GM23338 (cell line): Measurements from ENCODE around the gene DCLK1. TPM values are rescaled to one million over a fixed set of nuclear protein-coding genes. Genes with fewer than 3 reads are reported as not detected.
A peak's percentile ranks its signal among the peaks of the same experiment; 100 is the strongest.

ENCODE experiments used
- ATAC-seq: fragments of 200-7000 bp; cut with Tn5 transposase; 3 replicates; pipeline ENCODE4 v1.9.1; 2020
- DNase-seq: peaks from one replicate; pipeline ENCODE4 v3.0.0-alpha.2; 2015; ENCODE audit warnings: low spot score
- H2AFZ ChIP-seq: fragments of 200-600 bp; sonication (generic); 2 replicates; pipeline ENCODE4 v1.8.0; 2016; ENCODE audit warnings: antibody characterized with exemption, mild to moderate bottlenecking, moderate library complexity
- H3F3A ChIP-seq: fragments of 200-600 bp; sonication (generic); replicated peaks from 2 replicates; pipeline ENCODE4 v1.8.0; 2017; ENCODE audit warnings: antibody characterized with exemption, mixed run types, low read depth
- H3K27ac ChIP-seq: fragments of 200-600 bp; sonication (generic); 2 replicates; pipeline ENCODE4 v1.6.1; 2016; ENCODE audit warnings: low read depth
- H3K27me3 ChIP-seq: fragments of 200-600 bp; sonication (generic); 2 replicates; pipeline ENCODE4 v1.8.0; 2016; ENCODE audit warnings: mild to moderate bottlenecking, mixed run types, moderate library complexity; ENCODE audit not compliant: insufficient read depth
- H3K36me3 ChIP-seq: fragments of 200-600 bp; sonication (generic); 2 replicates; pipeline ENCODE4 v1.8.0; 2016; ENCODE audit warnings: mild to moderate bottlenecking; ENCODE audit not compliant: insufficient read depth
- H3K4me1 ChIP-seq: fragments of 200-600 bp; sonication (generic); 2 replicates; pipeline ENCODE4 v1.8.0; 2016; ENCODE audit warnings: mild to moderate bottlenecking, moderate library complexity; ENCODE audit not compliant: insufficient read depth
- H3K4me2 ChIP-seq: fragments of 200-600 bp; sonication (generic); 2 replicates; pipeline ENCODE4 v1.7.1; 2017; ENCODE audit warnings: mixed run types
- H3K4me3 ChIP-seq: fragments of 200-600 bp; sonication (generic); 2 replicates; pipeline ENCODE4 v1.6.1; 2016; ENCODE audit warnings: mixed run types
- H3K79me2 ChIP-seq: fragments of 200-600 bp; sonication (generic); replicated peaks from 2 replicates; pipeline ENCODE4 v1.8.0; 2017; ENCODE audit warnings: mild to moderate bottlenecking; ENCODE audit not compliant: insufficient read depth
- H3K9me2 ChIP-seq: fragments of 200-600 bp; sonication (generic); 2 replicates; pipeline ENCODE4 v1.8.0; 2017; ENCODE audit not compliant: insufficient read depth
- H4K20me1 ChIP-seq: fragments of 200-600 bp; sonication (generic); replicated peaks from 2 replicates; pipeline ENCODE4 v1.8.0; 2017; ENCODE audit warnings: mild to moderate bottlenecking; ENCODE audit not compliant: insufficient read depth
- H3K27ac Mint-ChIP-seq: 2 replicates; pipeline ENCODE4 v1.8.0; 2020; ENCODE audit warnings: inconsistent platforms, mild to moderate bottlenecking, moderate library complexity, mixed read lengths
- H3K27me3 Mint-ChIP-seq: 3 replicates; pipeline ENCODE4 v1.8.0; 2022; ENCODE audit warnings: low read depth, mild to moderate bottlenecking, moderate library complexity, mixed read lengths, inconsistent platforms; ENCODE audit not compliant: insufficient read depth, poor library complexity
- H3K36me3 Mint-ChIP-seq: 3 replicates; pipeline ENCODE4 v1.8.0; 2021; ENCODE audit warnings: low read depth, mild to moderate bottlenecking, inconsistent platforms, moderate library complexity, mixed read lengths
- H3K4me1 Mint-ChIP-seq: 3 replicates; pipeline ENCODE4 v1.8.0; 2020; ENCODE audit warnings: mild to moderate bottlenecking, inconsistent platforms, mixed read lengths
- H3K4me3 Mint-ChIP-seq: 3 replicates; pipeline ENCODE4 v1.8.0; 2021; ENCODE audit warnings: moderate library complexity, mild to moderate bottlenecking, inconsistent platforms, mixed read lengths
- H3K9me3 Mint-ChIP-seq: 3 replicates; pipeline ENCODE4 v1.8.0; 2020; ENCODE audit warnings: moderate library complexity, mild to moderate bottlenecking, inconsistent platforms, mixed read lengths
- CREB1 ChIP-seq: fragments of 250-450 bp; sonication (Bioruptor Pico); IDR thresholded peaks from 2 replicates; pipeline ENCODE4 v1.5.0; 2020; ENCODE audit warnings: low read depth, mild to moderate bottlenecking, moderate library complexity
- EZH2 ChIP-seq: fragments of 200-600 bp; sonication (generic); IDR thresholded peaks from one replicate; pipeline ENCODE4 v1.8.0; 2017; ENCODE audit warnings: antibody characterized with exemption, mild to moderate bottlenecking, low read depth; ENCODE audit not compliant: unreplicated experiment
- EZH2phosphoT487 ChIP-seq: fragments of 200-600 bp; sonication (generic); IDR thresholded peaks from one replicate; pipeline ENCODE4 v1.8.1; 2018; ENCODE audit warnings: antibody characterized with exemption; ENCODE audit not compliant: unreplicated experiment
- JUNB ChIP-seq: IDR thresholded peaks from one replicate; pipeline ENCODE4 v1.6.1; 2016; ENCODE audit warnings: antibody characterized with exemption; ENCODE audit not compliant: unreplicated experiment
- NANOG ChIP-seq: IDR thresholded peaks from 2 replicates; pipeline ENCODE4 v1.6.1; 2016; ENCODE audit warnings: antibody characterized with exemption, borderline replicate concordance
- ZNF114 ChIP-seq: fragments of 250-450 bp; sonication (Bioruptor Pico); IDR thresholded peaks from 2 replicates; pipeline ENCODE4 v1.5.0; 2020; ENCODE audit warnings: mild to moderate bottlenecking, moderate library complexity
- ZNF331 ChIP-seq: fragments of 250-450 bp; sonication (Bioruptor Pico); IDR thresholded peaks from 2 replicates; pipeline ENCODE4 v1.5.0; 2020; ENCODE audit warnings: low read depth, mild to moderate bottlenecking, moderate library complexity
- polyA plus RNA-seq: library from polyadenylated mRNA; unstranded; fragments of >200 nt; fragmentation: Nextera tagmentation; extraction: Ambion mirVana; gene quantifications from 2 replicates; pipeline ENCODE4 v1.2.1, GENCODE V29; 2016
- total RNA-seq: library from RNA; depleted of rRNA; stranded (reverse); fragments of >200 nt; shearing (Covaris generic); gene quantifications from 2 replicates; pipeline ENCODE4 v1.2.3, GENCODE V29; 2014
- TF ChIP-seq, protein P1 (sequence below), 2 experiments: fragments of 200-600 bp in 1 of 2; sonication (generic) in 1 of 2; conservative IDR thresholded peaks; 2 replicates each; pipeline versions ENCODE4 v1.5.1 to v1.6.1; 2016 to 2017; ENCODE audit warnings: antibody characterized with exemption in 2 of 2, low read depth in 2 of 2, mild to moderate bottlenecking in 2 of 2, moderate library complexity in 1 of 2
- TF ChIP-seq, protein P2 (sequence below): IDR thresholded peaks from 2 replicates; pipeline ENCODE4 v1.6.1; 2016; ENCODE audit warnings: antibody characterized with exemption

Gene DCLK1
- total and polyA plus RNA-seq, 2 experiments from 2014 or later, result 13.1 to 57.7 TPM

DNA sequence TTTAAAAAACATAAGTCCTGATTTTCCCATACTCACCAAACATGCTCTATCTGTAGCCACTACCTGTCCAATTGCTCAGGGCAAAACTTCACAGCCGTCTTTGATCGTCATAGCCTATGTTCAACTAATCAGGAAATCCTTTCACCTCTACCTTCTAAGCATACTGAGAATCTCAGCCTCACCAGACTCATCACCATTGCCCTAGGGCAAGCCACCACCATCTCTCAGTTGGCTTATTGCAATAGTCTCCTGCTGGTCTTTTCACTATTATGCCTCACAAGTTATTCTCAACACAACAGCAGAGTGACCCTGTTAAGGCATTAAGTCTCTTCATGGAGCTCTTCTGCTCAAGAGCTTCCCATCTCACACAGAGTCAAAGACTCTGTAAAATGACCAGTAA is 394.3 kb downstream of the DCLK1 start:
- no peaks in the 10 kb centered on the region for H3K27me3 ChIP-seq
- no peak overlapping the region for H3K27ac ChIP-seq
- no peak overlapping the region; the same call in 1 of the 2 replicates for H2AFZ ChIP-seq
- H3K4me3 Mint-ChIP-seq, result no peak overlapping the region
- H3F3A ChIP-seq, result no peaks in the 10 kb centered on the region
- peaks cover 5% of the 10 kb centered on the region; the same call in 2 of the 3 replicates for H3K4me1 Mint-ChIP-seq
- ATAC-seq (no peak), DNase-seq (no peak)
- H3K27me3 Mint-ChIP-seq, result peaks cover 2% of the 10 kb centered on the region
- no peaks in the 10 kb centered on the region for H3K79me2 ChIP-seq
- no peak overlapping the region for H3K4me3 ChIP-seq
- no peak overlapping the region for H3K27ac Mint-ChIP-seq
- no peaks in the 10 kb centered on the region for H3K36me3 ChIP-seq
- H3K9me3 Mint-ChIP-seq, result peaks cover 23% of the 10 kb centered on the region
- no peak overlapping the region for H3K4me2 ChIP-seq
- TF ChIP-seq EZH2phosphoT487 (no peak), ZNF114 (CRISPR knock-in tag) (no peak)
- no peaks in the 10 kb centered on the region for H4K20me1 ChIP-seq
- H3K36me3 Mint-ChIP-seq, result peaks cover 13% of the 10 kb centered on the region; the same call in 2 of the 3 replicates
- no peaks in the 10 kb centered on the region; the same call in 1 of the 2 replicates for H3K4me1 ChIP-seq
- H3K9me2 ChIP-seq, result peaks cover 3% of the 10 kb centered on the region; the same call in 1 of the 2 replicates

DNA sequence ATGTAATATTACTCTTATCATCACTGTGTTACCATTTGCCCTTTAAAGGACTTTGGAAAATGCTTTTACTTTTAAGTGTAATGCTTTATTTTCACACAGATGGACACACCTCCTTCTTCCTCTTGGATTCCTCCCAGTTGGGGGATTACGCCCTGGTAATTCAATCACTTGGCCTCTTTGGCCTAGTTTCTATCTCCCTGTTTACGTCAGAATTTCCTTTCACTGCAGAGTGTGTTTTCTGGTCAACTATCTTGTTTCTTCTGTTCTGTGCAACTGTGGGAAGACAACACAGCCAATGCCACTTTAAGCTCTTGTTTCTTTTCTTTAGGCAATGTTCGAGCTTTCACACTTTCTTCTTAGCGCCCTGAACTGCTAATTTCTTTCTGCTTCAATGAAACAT is 397.4 kb downstream of the DCLK1 start:
- no peak overlapping the region for H3K27ac Mint-ChIP-seq
- no peaks in the 10 kb centered on the region for H4K20me1 ChIP-seq
- no peak overlapping the region for H3K4me3 Mint-ChIP-seq
- no peak for TF ChIP-seq EZH2
- H2AFZ ChIP-seq, result 0 out of 2 replicates have a peak overlapping the region, but pooled peaks have one; percentile 47
- no peak for ATAC-seq
- peaks cover 5% of the 10 kb centered on the region for H3K27me3 Mint-ChIP-seq
- H3K79me2 ChIP-seq, result no peaks in the 10 kb centered on the region
- no peaks in the 10 kb centered on the region for H3F3A ChIP-seq
- H3K36me3 Mint-ChIP-seq, result no peaks in the 10 kb centered on the region
- H3K9me3 Mint-ChIP-seq, result peaks cover 2% of the 10 kb centered on the region; the same call in 1 of the 3 replicates
- H3K4me1 ChIP-seq, result no peaks in the 10 kb centered on the region
- H3K27me3 ChIP-seq, result no peaks in the 10 kb centered on the region
- H3K36me3 ChIP-seq, result no peaks in the 10 kb centered on the region
- peaks cover 3% of the 10 kb centered on the region; the same call in 1 of the 2 replicates for H3K9me2 ChIP-seq
- H3K4me1 Mint-ChIP-seq, result no peaks in the 10 kb centered on the region
- H3K4me2 ChIP-seq, result no peak overlapping the region
- no peak for DNase-seq
- no peak overlapping the region for H3K27ac ChIP-seq
- H3K4me3 ChIP-seq, result no peak overlapping the region

DNA sequence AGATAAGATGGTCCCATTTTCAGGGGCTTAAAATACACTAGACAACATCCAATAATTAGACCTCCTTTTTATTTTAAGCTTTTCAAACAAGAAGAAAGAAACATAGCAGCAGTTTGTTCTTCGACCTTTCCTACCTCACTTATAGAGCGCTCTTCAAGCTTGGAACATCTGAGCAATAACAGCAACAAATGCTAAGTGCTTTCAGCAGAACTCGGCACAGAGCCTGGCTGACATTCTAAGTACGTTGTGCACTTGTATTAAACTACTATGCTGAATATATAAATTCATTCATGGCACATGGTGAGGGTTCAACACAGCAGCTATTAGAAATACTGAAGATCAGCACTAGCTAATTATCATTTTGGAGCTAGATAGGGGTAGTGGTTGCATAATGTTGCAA is 398.6 kb downstream of the DCLK1 start:
- no peak for ATAC-seq
- TF ChIP-seq ZNF331 (CRISPR knock-in tag) (no peak), CREB1 (CRISPR knock-in tag) (no peak), ZNF114 (CRISPR knock-in tag) (no peak), JUNB (no peak), NANOG (no peak)
- TF ChIP-seq, protein P1, sequence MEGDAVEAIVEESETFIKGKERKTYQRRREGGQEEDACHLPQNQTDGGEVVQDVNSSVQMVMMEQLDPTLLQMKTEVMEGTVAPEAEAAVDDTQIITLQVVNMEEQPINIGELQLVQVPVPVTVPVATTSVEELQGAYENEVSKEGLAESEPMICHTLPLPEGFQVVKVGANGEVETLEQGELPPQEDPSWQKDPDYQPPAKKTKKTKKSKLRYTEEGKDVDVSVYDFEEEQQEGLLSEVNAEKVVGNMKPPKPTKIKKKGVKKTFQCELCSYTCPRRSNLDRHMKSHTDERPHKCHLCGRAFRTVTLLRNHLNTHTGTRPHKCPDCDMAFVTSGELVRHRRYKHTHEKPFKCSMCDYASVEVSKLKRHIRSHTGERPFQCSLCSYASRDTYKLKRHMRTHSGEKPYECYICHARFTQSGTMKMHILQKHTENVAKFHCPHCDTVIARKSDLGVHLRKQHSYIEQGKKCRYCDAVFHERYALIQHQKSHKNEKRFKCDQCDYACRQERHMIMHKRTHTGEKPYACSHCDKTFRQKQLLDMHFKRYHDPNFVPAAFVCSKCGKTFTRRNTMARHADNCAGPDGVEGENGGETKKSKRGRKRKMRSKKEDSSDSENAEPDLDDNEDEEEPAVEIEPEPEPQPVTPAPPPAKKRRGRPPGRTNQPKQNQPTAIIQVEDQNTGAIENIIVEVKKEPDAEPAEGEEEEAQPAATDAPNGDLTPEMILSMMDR (conservative IDR thresholded peaks at IDR 0.05; ENCODE audit: low read depth in 2 of 2), result no peak
- TF ChIP-seq, protein P2, sequence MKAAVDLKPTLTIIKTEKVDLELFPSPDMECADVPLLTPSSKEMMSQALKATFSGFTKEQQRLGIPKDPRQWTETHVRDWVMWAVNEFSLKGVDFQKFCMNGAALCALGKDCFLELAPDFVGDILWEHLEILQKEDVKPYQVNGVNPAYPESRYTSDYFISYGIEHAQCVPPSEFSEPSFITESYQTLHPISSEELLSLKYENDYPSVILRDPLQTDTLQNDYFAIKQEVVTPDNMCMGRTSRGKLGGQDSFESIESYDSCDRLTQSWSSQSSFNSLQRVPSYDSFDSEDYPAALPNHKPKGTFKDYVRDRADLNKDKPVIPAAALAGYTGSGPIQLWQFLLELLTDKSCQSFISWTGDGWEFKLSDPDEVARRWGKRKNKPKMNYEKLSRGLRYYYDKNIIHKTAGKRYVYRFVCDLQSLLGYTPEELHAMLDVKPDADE, result no peak

More for the DNA sequence above, 398.6 kb downstream of the DCLK1 start:
- H4K20me1 ChIP-seq, result no peaks in the 10 kb centered on the region
- no peaks in the 10 kb centered on the region for H3K36me3 Mint-ChIP-seq
- H3K4me3 Mint-ChIP-seq, result no peak overlapping the region
- H3K36me3 ChIP-seq, result no peaks in the 10 kb centered on the region
- no peaks in the 10 kb centered on the region for H3F3A ChIP-seq
- H2AFZ ChIP-seq, result no peak overlapping the region
- H3K4me2 ChIP-seq, result no peak overlapping the region
- no peaks in the 10 kb centered on the region for H3K79me2 ChIP-seq
- DNase-seq, result no peak
- no peaks in the 10 kb centered on the region for H3K9me3 Mint-ChIP-seq
- H3K27me3 ChIP-seq, result no peaks in the 10 kb centered on the region
- peaks cover 5% of the 10 kb centered on the region for H3K27me3 Mint-ChIP-seq
- no peak overlapping the region for H3K27ac ChIP-seq
- no peaks in the 10 kb centered on the region for H3K4me1 Mint-ChIP-seq
- no peak overlapping the region for H3K27ac Mint-ChIP-seq
- H3K4me3 ChIP-seq, result no peak overlapping the region
- no peaks in the 10 kb centered on the region for H3K4me1 ChIP-seq
- H3K9me2 ChIP-seq, result peaks cover 3% of the 10 kb centered on the region; the same call in 1 of the 2 replicates
